ENCODE results near the gene MTHFSD.

Gene MTHFSD

GRCh38 chr16:86499440-86499786 lies 55.6 kb downstream of the MTHFSD start:
- DNase-seq (ENCODE audit: low spot score in 2 of 2) (no peak), ATAC-seq (ENCODE audit: low read depth) (no peak)
- H3K4me3 Mint-ChIP-seq, result no peak overlapping the region
- H3K9me3 Mint-ChIP-seq, result no peaks in the 10 kb centered on the region
- peak overlapping the region; percentile 33 for H3K27ac Mint-ChIP-seq
- no peaks in the 10 kb centered on the region for H3K36me3 Mint-ChIP-seq
- peaks cover 31% of the 10 kb centered on the region for H3K27me3 Mint-ChIP-seq
- peaks cover 2% of the 10 kb centered on the region for H3K4me1 Mint-ChIP-seq

- Mint-ChIP-seq H3K4me3 (no peak overlapping the region), H3K4me1 (peaks cover 2% of the 10 kb centered on the region)
- no peak for DNase-seq (ENCODE audit: low spot score in 2 of 2)
Observed at GRCh38 chr16:86498671-86499439, 56.2 kb downstream of the MTHFSD start.

GRCh38 chr16:86498155-86498670 lies 56.8 kb downstream of the MTHFSD start:
- ATAC-seq (ENCODE audit: low read depth) (no peak), DNase-seq (ENCODE audit: low spot score in 2 of 2) (no peak)
- Mint-ChIP-seq H3K27ac (no peak overlapping the region), H3K36me3 (no peaks in the 10 kb centered on the region), H3K27me3 (peaks cover 32% of the 10 kb centered on the region), H3K4me1 (peaks cover 4% of the 10 kb centered on the region), H3K9me3 (no peaks in the 10 kb centered on the region), H3K4me3 (no peak overlapping the region)

More at GRCh38 chr16:86498671-86499439, 56.2 kb downstream of the MTHFSD start:
- H3K27me3 Mint-ChIP-seq, result peaks cover 32% of the 10 kb centered on the region
- H3K27ac Mint-ChIP-seq, result peak overlapping the region; percentile 33
- no peak for ATAC-seq (ENCODE audit: low read depth)
- no peaks in the 10 kb centered on the region for H3K9me3 Mint-ChIP-seq
- no peaks in the 10 kb centered on the region for H3K36me3 Mint-ChIP-seq

GRCh38 chr16:86497551-86498021 lies 57.4 kb downstream of the MTHFSD start:
- ATAC-seq (ENCODE audit: low read depth) (no peak), DNase-seq (ENCODE audit: low spot score in 2 of 2) (no peak)
- Mint-ChIP-seq H3K36me3 (no peaks in the 10 kb centered on the region), H3K4me3 (no peak overlapping the region), H3K27ac (no peak overlapping the region), H3K27me3 (peaks cover 32% of the 10 kb centered on the region), H3K4me1 (peaks cover 4% of the 10 kb centered on the region), H3K9me3 (no peaks in the 10 kb centered on the region)

GRCh38 chr16:86496929-86497461 lies 58.0 kb downstream of the MTHFSD start:
- Mint-ChIP-seq H3K27me3 (peaks cover 32% of the 10 kb centered on the region), H3K4me1 (peaks cover 4% of the 10 kb centered on the region), H3K4me3 (no peak overlapping the region), H3K36me3 (no peaks in the 10 kb centered on the region), H3K27ac (no peak overlapping the region), H3K9me3 (no peaks in the 10 kb centered on the region)
- ATAC-seq (ENCODE audit: low read depth) (no peak), DNase-seq (ENCODE audit: low spot score in 2 of 2) (no peak)

GRCh38 chr16:86496262-86496928 lies 58.6 kb downstream of the MTHFSD start:
- peaks cover 30% of the 10 kb centered on the region for H3K27me3 Mint-ChIP-seq
- H3K27ac Mint-ChIP-seq, result no peak overlapping the region
- no peak for ATAC-seq (ENCODE audit: low read depth)
- no peaks in the 10 kb centered on the region for H3K9me3 Mint-ChIP-seq
- H3K4me1 Mint-ChIP-seq, result peaks cover 4% of the 10 kb centered on the region
- H3K4me3 Mint-ChIP-seq, result no peak overlapping the region
- DNase-seq (ENCODE audit: low spot score in 2 of 2), result no peak
- H3K36me3 Mint-ChIP-seq, result no peaks in the 10 kb centered on the region

GRCh38 chr16:86495756-86496261 lies 59.2 kb downstream of the MTHFSD start:
- Mint-ChIP-seq H3K27ac (no peak overlapping the region), H3K36me3 (no peaks in the 10 kb centered on the region), H3K27me3 (peaks cover 34% of the 10 kb centered on the region), H3K9me3 (no peaks in the 10 kb centered on the region), H3K4me3 (no peak overlapping the region), H3K4me1 (peaks cover 4% of the 10 kb centered on the region)
- no peak for DNase-seq (ENCODE audit: low spot score in 2 of 2)
- ATAC-seq (ENCODE audit: low read depth), result no peak

- ATAC-seq (ENCODE audit: low read depth) (no peak), DNase-seq (ENCODE audit: low spot score in 2 of 2) (no peak)
- peaks cover 36% of the 10 kb centered on the region for H3K27me3 Mint-ChIP-seq
- no peaks in the 10 kb centered on the region for H3K36me3 Mint-ChIP-seq
- no peaks in the 10 kb centered on the region for H3K9me3 Mint-ChIP-seq
- H3K27ac Mint-ChIP-seq, result no peak overlapping the region
- H3K4me1 Mint-ChIP-seq, result peaks cover 4% of the 10 kb centered on the region
- H3K4me3 Mint-ChIP-seq, result no peak overlapping the region
Observed at GRCh38 chr16:86495357-86495701, 59.7 kb downstream of the MTHFSD start.

- Mint-ChIP-seq H3K27me3 (peaks cover 38% of the 10 kb centered on the region), H3K4me3 (no peak overlapping the region), H3K9me3 (no peaks in the 10 kb centered on the region), H3K36me3 (no peaks in the 10 kb centered on the region), H3K27ac (no peak overlapping the region), H3K4me1 (peaks cover 4% of the 10 kb centered on the region)
- DNase-seq (ENCODE audit: low spot score in 2 of 2) (no peak), ATAC-seq (ENCODE audit: low read depth) (no peak)
Observed at GRCh38 chr16:86494565-86495356, 60.3 kb downstream of the MTHFSD start.

GRCh38 chr16:86494039-86494564 lies 60.9 kb downstream of the MTHFSD start:
- Mint-ChIP-seq H3K9me3 (no peaks in the 10 kb centered on the region), H3K4me3 (no peak overlapping the region)

GRCh38 chr16:86492961-86493629 lies 61.9 kb downstream of the MTHFSD start:
- Mint-ChIP-seq H3K4me3 (no peak overlapping the region), H3K4me1 (peaks cover 2% of the 10 kb centered on the region), H3K9me3 (no peaks in the 10 kb centered on the region), H3K27ac (no peak overlapping the region), H3K36me3 (no peaks in the 10 kb centered on the region), H3K27me3 (peaks cover 40% of the 10 kb centered on the region)
- DNase-seq (ENCODE audit: low spot score in 2 of 2) (no peak), ATAC-seq (ENCODE audit: low read depth) (no peak)

More at GRCh38 chr16:86494039-86494564, 60.9 kb downstream of the MTHFSD start:
- H3K27me3 Mint-ChIP-seq, result peaks cover 43% of the 10 kb centered on the region
- no peak for DNase-seq (ENCODE audit: low spot score in 2 of 2)
- H3K27ac Mint-ChIP-seq, result no peak overlapping the region
- no peak for ATAC-seq (ENCODE audit: low read depth)
- H3K36me3 Mint-ChIP-seq, result no peaks in the 10 kb centered on the region
- H3K4me1 Mint-ChIP-seq, result peaks cover 4% of the 10 kb centered on the region

- Mint-ChIP-seq H3K27me3 (peaks cover 42% of the 10 kb centered on the region), H3K4me1 (peaks cover 2% of the 10 kb centered on the region), H3K4me3 (no peak overlapping the region), H3K9me3 (no peaks in the 10 kb centered on the region), H3K36me3 (no peaks in the 10 kb centered on the region), H3K27ac (no peak overlapping the region)
- no peak for DNase-seq (ENCODE audit: low spot score in 2 of 2)
- ATAC-seq (ENCODE audit: low read depth), result no peak
Observed at GRCh38 chr16:86492267-86492960, 62.6 kb downstream of the MTHFSD start.

- ATAC-seq (ENCODE audit: low read depth) (no peak), DNase-seq (ENCODE audit: low spot score in 2 of 2) (no peak)
- no peaks in the 10 kb centered on the region for H3K36me3 Mint-ChIP-seq
- peaks cover 42% of the 10 kb centered on the region for H3K27me3 Mint-ChIP-seq
- no peak overlapping the region for H3K4me3 Mint-ChIP-seq
- H3K27ac Mint-ChIP-seq, result no peak overlapping the region
- H3K4me1 Mint-ChIP-seq, result peaks cover 2% of the 10 kb centered on the region
- H3K9me3 Mint-ChIP-seq, result no peaks in the 10 kb centered on the region
Observed at GRCh38 chr16:86491640-86492023, 63.4 kb downstream of the MTHFSD start.

Measured in memory B cell (primary cell).